HG03571 (cell line): ENCODE measurements around the gene EME2.
"Not testable (repeated sequence)": the region's sequence is repeated elsewhere in the genome, so short reads cannot be mapped to it uniquely, and the experiment has no call there.

Experiments
- ATAC-seq: cut with Tn5 transposase; IDR thresholded peaks from one replicate; pipeline ENCODE4 v1.9.1; 2021; ENCODE audit not compliant: unreplicated experiment

Gene EME2

GRCh38 chr16:1772362-1772907 lies at the start of gene EME2:
Gene EME2 (plus strand): TSS chr16:1772810. CDS start chr16:1773228, 418 bp downstream.
- no peak for ATAC-seq

GRCh38 chr16:1723450-1724147 lies 49.0 kb upstream of the EME2 start:
- ATAC-seq, result no peak

GRCh38 chr16:1724491-1724890 lies 48.1 kb upstream of the EME2 start:
- no peak for ATAC-seq

GRCh38 chr16:1726661-1727502 lies 45.7 kb upstream of the EME2 start:
- no peak for ATAC-seq

- no peak for ATAC-seq
These were observed 44.7 kb upstream of the EME2 start for GRCh38 chr16:1727651-1728624.

GRCh38 chr16:1729026-1729425 lies 43.6 kb upstream of the EME2 start:
- ATAC-seq, result no peak

- ATAC-seq, result no peak
These were observed 43.2 kb upstream of the EME2 start for GRCh38 chr16:1729445-1729844.

GRCh38 chr16:1731073-1731472 lies 41.5 kb upstream of the EME2 start:
- ATAC-seq, result no peak

GRCh38 chr16:1731603-1732002 lies 41.0 kb upstream of the EME2 start:
- ATAC-seq, result no peak

GRCh38 chr16:1732071-1732470 lies 40.5 kb upstream of the EME2 start:
- ATAC-seq, result no peak

GRCh38 chr16:1732551-1732987 lies 40.0 kb upstream of the EME2 start:
- not testable (repeated sequence) for ATAC-seq

GRCh38 chr16:1734123-1734522 lies 38.5 kb upstream of the EME2 start:
- ATAC-seq, result no peak

- no peak for ATAC-seq
These were observed 37.8 kb upstream of the EME2 start for GRCh38 chr16:1734816-1735215.

- ATAC-seq, result no peak
These were observed 32.4 kb upstream of the EME2 start for GRCh38 chr16:1740234-1740633.

- ATAC-seq, result no peak
These were observed 31.7 kb upstream of the EME2 start for GRCh38 chr16:1740781-1741490.

- ATAC-seq, result no peak
These were observed 31.0 kb upstream of the EME2 start for GRCh38 chr16:1741553-1742165.

GRCh38 chr16:1743376-1744337 lies 29.0 kb upstream of the EME2 start:
- ATAC-seq, result no peak

GRCh38 chr16:1744338-1744840 lies 28.2 kb upstream of the EME2 start:
- no peak for ATAC-seq
